H9 (cell line): ENCODE measurements around the gene FCN1. TPM values are rescaled to one million over a fixed set of nuclear protein-coding genes. Genes with fewer than 3 reads are reported as not detected.

Source experiments
- DNase-seq: peaks from one replicate; pipeline ENCODE4 v3.0.0-alpha.2; 2017
- H2AFZ ChIP-seq: one replicate; pipeline ENCODE4 v1.6.1; 2013; ENCODE audit warnings: mild to moderate bottlenecking, low read length, control low read depth, moderate library complexity
- H2AK5ac ChIP-seq: 2 replicates; pipeline ENCODE4 v1.6.1; 2013; ENCODE audit warnings: low read length, control low read depth, mixed read lengths; ENCODE audit not compliant: insufficient read length
- H2BK120ac ChIP-seq: one replicate; pipeline ENCODE4 v1.6.1; 2013; ENCODE audit warnings: low read depth, mild to moderate bottlenecking, low read length, control low read depth, inconsistent platforms; ENCODE audit not compliant: poor library complexity, severe bottlenecking
- H2BK12ac ChIP-seq: 2 replicates; pipeline ENCODE4 v1.6.1; 2013; ENCODE audit warnings: low read length, control low read depth, mixed read lengths, low read depth; ENCODE audit not compliant: insufficient read length
- H2BK15ac ChIP-seq: 2 replicates; pipeline ENCODE4 v1.6.1; 2013; ENCODE audit warnings: low read depth, low read length, control low read depth
- H2BK20ac ChIP-seq: one replicate; pipeline ENCODE4 v1.6.1; 2013; ENCODE audit warnings: low read depth, mild to moderate bottlenecking, low read length, control low read depth, inconsistent platforms; ENCODE audit not compliant: poor library complexity, severe bottlenecking
- H2BK5ac ChIP-seq: 2 replicates; pipeline ENCODE4 v1.6.1; 2013; ENCODE audit warnings: low read length, control low read depth, mixed read lengths; ENCODE audit not compliant: insufficient read length
- H3K14ac ChIP-seq: 2 replicates; pipeline ENCODE4 v1.6.1; 2013; ENCODE audit warnings: low read length, control low read depth; ENCODE audit not compliant: insufficient read depth
- H3K18ac ChIP-seq: 2 replicates; pipeline ENCODE4 v1.6.1; 2013; ENCODE audit warnings: low read depth, mild to moderate bottlenecking, mixed read lengths, low read length, control low read depth; ENCODE audit not compliant: insufficient read length
- H3K23ac ChIP-seq: 2 replicates; pipeline ENCODE4 v1.6.1; 2013; ENCODE audit warnings: low read length, control low read depth, mixed read lengths, low read depth; ENCODE audit not compliant: insufficient read length
- H3K23me2 ChIP-seq: 2 replicates; pipeline ENCODE4 v1.6.1; 2013; ENCODE audit warnings: low read depth, mild to moderate bottlenecking, mixed read lengths, low read length, control low read depth; ENCODE audit not compliant: insufficient read length, poor library complexity, severe bottlenecking
- H3K27ac ChIP-seq: 2 replicates; pipeline ENCODE4 v1.5.1; 2013; ENCODE audit warnings: low read length, control low read depth, mixed read lengths, low read depth; ENCODE audit not compliant: insufficient read length
- H3K27me3 ChIP-seq: 2 replicates; pipeline ENCODE4 v1.6.1; 2013; ENCODE audit warnings: low read length, control low read depth, inconsistent platforms; ENCODE audit not compliant: insufficient read depth
- H3K4ac ChIP-seq: 2 replicates; pipeline ENCODE4 v1.6.1; 2013; ENCODE audit warnings: low read depth, mild to moderate bottlenecking, control low read depth, inconsistent platforms, low read length, moderate library complexity
- H3K4me1 ChIP-seq: 2 replicates; pipeline ENCODE4 v1.6.1; 2013; ENCODE audit warnings: low read length, control low read depth, inconsistent platforms; ENCODE audit not compliant: insufficient read depth
- H3K4me2 ChIP-seq: 2 replicates; pipeline ENCODE4 v1.6.1; 2013; ENCODE audit warnings: low read length, control low read depth, mixed read lengths; ENCODE audit not compliant: insufficient read length, insufficient read depth
- H3K56ac ChIP-seq: 2 replicates; pipeline ENCODE4 v1.6.1; 2013; ENCODE audit warnings: low read depth, mild to moderate bottlenecking, mixed read lengths, low read length, control low read depth; ENCODE audit not compliant: insufficient read length
- H3K79me1 ChIP-seq: 2 replicates; pipeline ENCODE4 v1.6.1; 2013; ENCODE audit warnings: low read depth, mild to moderate bottlenecking, moderate library complexity, low read length, control low read depth, inconsistent platforms; ENCODE audit not compliant: insufficient read depth, poor library complexity, severe bottlenecking
- H3K79me2 ChIP-seq: 2 replicates; pipeline ENCODE4 v1.6.1; 2013; ENCODE audit warnings: low read length, control low read depth, inconsistent platforms; ENCODE audit not compliant: insufficient read depth
- H3K9ac ChIP-seq: 2 replicates; pipeline ENCODE4 v1.6.1; 2013; ENCODE audit warnings: low read length, control low read depth, mixed read lengths; ENCODE audit not compliant: insufficient read length; ENCODE audit errors: extremely low read depth
- H3K9me3 ChIP-seq: one replicate; pipeline ENCODE4 v1.6.1; 2013; ENCODE audit warnings: low read depth, low read length, inconsistent platforms; ENCODE audit not compliant: control insufficient read depth
- H3T11ph ChIP-seq: one replicate; pipeline ENCODE4 v1.6.1; 2013; ENCODE audit warnings: mild to moderate bottlenecking, low read length, control low read depth, inconsistent platforms
- H4K20me1 ChIP-seq: one replicate; pipeline ENCODE4 v1.6.1; 2013; ENCODE audit not compliant: control insufficient read depth, insufficient read length, insufficient read depth
- H4K5ac ChIP-seq: 2 replicates; pipeline ENCODE4 v1.6.1; 2013; ENCODE audit warnings: low read depth, mild to moderate bottlenecking, mixed read lengths, low read length, control low read depth; ENCODE audit not compliant: insufficient read length
- H4K8ac ChIP-seq: replicated peaks from 2 replicates; pipeline ENCODE4 v1.6.1; 2013; ENCODE audit warnings: low read length, control low read depth, mixed read lengths, low read depth; ENCODE audit not compliant: insufficient read length
- H4K91ac ChIP-seq: 2 replicates; pipeline ENCODE4 v1.6.1; 2013; ENCODE audit warnings: low read depth, mild to moderate bottlenecking, moderate library complexity, mixed read lengths, low read length, control low read depth; ENCODE audit not compliant: insufficient read length
- H3K27ac Mint-ChIP-seq, 3 experiments: 2 replicates in 2 of 3; 3 replicates in 1 of 3; pipeline ENCODE4 v1.8.0; 2020 to 2021; ENCODE audit warnings: mixed read lengths in 3 of 3, mild to moderate bottlenecking in 1 of 3, moderate library complexity in 1 of 3
- H3K27me3 Mint-ChIP-seq: 2 replicates; pipeline ENCODE4 v1.8.0; 2021; ENCODE audit warnings: low read depth, mild to moderate bottlenecking, moderate library complexity, mixed read lengths
- H3K36me3 Mint-ChIP-seq, 3 experiments: 2 replicates in 2 of 3; 3 replicates in 1 of 3; pipeline ENCODE4 v1.8.0; 2020 to 2021; ENCODE audit warnings: low read depth in 3 of 3, mixed read lengths in 3 of 3; ENCODE audit not compliant: insufficient read depth in 1 of 3
- H3K4me1 Mint-ChIP-seq, 2 experiments: 2 replicates each; pipeline ENCODE4 v1.8.0; 2020; ENCODE audit warnings: mixed read lengths in 2 of 2
- H3K4me3 Mint-ChIP-seq, 2 experiments: 2 replicates in 1 of 2; 3 replicates in 1 of 2; pipeline ENCODE4 v1.8.0; 2020 to 2021; ENCODE audit warnings: mild to moderate bottlenecking in 2 of 2, mixed read lengths in 2 of 2, moderate library complexity in 1 of 2
- H3K9me3 Mint-ChIP-seq, 2 experiments: 2 replicates in 1 of 2; 3 replicates in 1 of 2; pipeline ENCODE4 v1.8.0; 2020; ENCODE audit warnings: mild to moderate bottlenecking in 2 of 2, mixed read lengths in 2 of 2, moderate library complexity in 1 of 2
- WGBS: extraction: QIAGEN DNeasy Blood & Tissue Kit; methylation state at CpG from one replicate; pipeline ENCODE4 v1.1.7; 2013; ENCODE audit warnings: missing lambda C conversion rate, low lambda C conversion rate, mixed read lengths; ENCODE audit not compliant: insufficient read length; ENCODE audit errors: extremely low coverage; 5-methylcytosine and 5-hydroxymethylcytosine counted together
- total RNA-seq: library from RNA; stranded (reverse); gene quantifications from 2 replicates; pipeline ENCODE4 v1.2.1, GENCODE V29; 2021
- TF ChIP-seq, protein P1 (sequence below): fragments of 200-600 bp; sonication (generic); conservative IDR thresholded peaks from 3 replicates; pipeline ENCODE4 v1.8.0; 2021; ENCODE audit warnings: antibody characterized with exemption, mild to moderate bottlenecking

FCN1 gene
- total RNA-seq, 1 experiment from 2014 or later = not detected

DNA sequence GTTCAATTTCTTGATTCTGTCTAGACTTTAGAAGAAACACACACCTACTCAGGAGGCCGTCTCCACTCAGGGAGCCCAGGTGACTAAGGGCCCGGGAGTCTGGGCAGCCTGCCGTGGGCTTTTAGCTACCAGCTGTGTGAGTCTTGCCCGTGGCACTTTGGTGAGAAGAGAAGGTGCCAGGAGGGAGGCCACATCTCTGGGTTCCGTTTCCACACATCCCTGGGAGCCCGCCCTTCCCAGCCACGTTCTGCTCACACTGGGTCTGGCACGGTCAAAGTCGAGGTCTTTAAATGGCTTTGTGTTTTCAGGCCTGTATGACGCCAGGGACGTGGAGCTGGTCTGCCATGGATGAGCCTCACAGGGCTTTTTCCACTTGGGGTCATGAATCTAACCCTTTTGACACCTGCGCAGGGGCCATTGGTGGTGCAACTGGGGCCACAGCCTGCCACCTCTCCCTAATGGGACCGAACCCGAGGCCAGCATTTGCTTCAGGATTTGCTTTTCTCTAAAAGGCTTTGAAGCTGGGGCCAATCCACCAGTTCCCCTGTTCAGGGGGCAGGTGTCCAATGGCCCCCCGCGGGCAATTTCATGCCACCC, 54.3 kb downstream of the FCN1 start:
- Histone ChIP-seq H3K79me1 (no peaks in the 10 kb centered on the region), H3K9me3 (no peaks in the 10 kb centered on the region), H3K56ac (no peak overlapping the region), H3K4ac (no peak overlapping the region), H3K4me2 (no peak overlapping the region), H3K18ac (no peak overlapping the region), H3K23ac (no peak overlapping the region), H3K27ac (no peak overlapping the region), H2BK20ac (no peak overlapping the region), H2BK120ac (no peak overlapping the region), H2BK5ac (no peak overlapping the region), H3T11ph (no peak overlapping the region), H4K91ac (no peak overlapping the region), H3K27me3 (no peaks in the 10 kb centered on the region), H3K23me2 (no peaks in the 10 kb centered on the region), H3K79me2 (no peaks in the 10 kb centered on the region), H4K5ac (no peak overlapping the region), H3K14ac (no peak overlapping the region), H2AFZ (no peak overlapping the region), H4K8ac (no peak overlapping the region), H4K20me1 (no peaks in the 10 kb centered on the region), H3K4me1 (no peaks in the 10 kb centered on the region), H2BK15ac (no peak overlapping the region), H2AK5ac (no peak overlapping the region), H3K9ac (no peak overlapping the region), H2BK12ac (no peak overlapping the region)
- peaks cover 3 to 8% of the 10 kb centered on the region in 2 experiments; a peak in 4 of 5 replicates for H3K9me3 Mint-ChIP-seq
- no peak overlapping the region for H3K4me3 Mint-ChIP-seq
- TF ChIP-seq, protein P1, sequence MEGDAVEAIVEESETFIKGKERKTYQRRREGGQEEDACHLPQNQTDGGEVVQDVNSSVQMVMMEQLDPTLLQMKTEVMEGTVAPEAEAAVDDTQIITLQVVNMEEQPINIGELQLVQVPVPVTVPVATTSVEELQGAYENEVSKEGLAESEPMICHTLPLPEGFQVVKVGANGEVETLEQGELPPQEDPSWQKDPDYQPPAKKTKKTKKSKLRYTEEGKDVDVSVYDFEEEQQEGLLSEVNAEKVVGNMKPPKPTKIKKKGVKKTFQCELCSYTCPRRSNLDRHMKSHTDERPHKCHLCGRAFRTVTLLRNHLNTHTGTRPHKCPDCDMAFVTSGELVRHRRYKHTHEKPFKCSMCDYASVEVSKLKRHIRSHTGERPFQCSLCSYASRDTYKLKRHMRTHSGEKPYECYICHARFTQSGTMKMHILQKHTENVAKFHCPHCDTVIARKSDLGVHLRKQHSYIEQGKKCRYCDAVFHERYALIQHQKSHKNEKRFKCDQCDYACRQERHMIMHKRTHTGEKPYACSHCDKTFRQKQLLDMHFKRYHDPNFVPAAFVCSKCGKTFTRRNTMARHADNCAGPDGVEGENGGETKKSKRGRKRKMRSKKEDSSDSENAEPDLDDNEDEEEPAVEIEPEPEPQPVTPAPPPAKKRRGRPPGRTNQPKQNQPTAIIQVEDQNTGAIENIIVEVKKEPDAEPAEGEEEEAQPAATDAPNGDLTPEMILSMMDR = no peak
- peaks cover 3% of the 10 kb centered on the region; the same call in 1 of the 2 replicates for H3K27me3 Mint-ChIP-seq
- no peak overlapping the region for H3K27ac Mint-ChIP-seq
- DNase-seq = peak; percentile 7
- H3K4me1 Mint-ChIP-seq = peaks cover 0 to 2% of the 10 kb centered on the region in 2 experiments; a peak in 1 of 4 replicates
- no CpG with 5 or more reads among the region's 16 CpGs for WGBS
- H3K36me3 Mint-ChIP-seq = peaks cover 2 to 5% (median 4%) of the 10 kb centered on the region in 3 experiments; a peak in 4 of 7 replicates
